HG03066 (cell line): Measurements from ENCODE around the gene PYGO2.
"Not testable (repeated sequence)": the region's sequence is repeated elsewhere in the genome, so short reads cannot be mapped to it uniquely, and the experiment has no call there.

ENCODE experiments used
- ATAC-seq: cut with Tn5 transposase; IDR thresholded peaks from one replicate; pipeline ENCODE4 v1.9.1; 2021; ENCODE audit warnings: low read depth; ENCODE audit not compliant: unreplicated experiment

The PYGO2 gene

GRCh38 chr1:154925335-154926170 is 36.0 kb downstream of the PYGO2 start:
- no peak for ATAC-seq

DNA sequence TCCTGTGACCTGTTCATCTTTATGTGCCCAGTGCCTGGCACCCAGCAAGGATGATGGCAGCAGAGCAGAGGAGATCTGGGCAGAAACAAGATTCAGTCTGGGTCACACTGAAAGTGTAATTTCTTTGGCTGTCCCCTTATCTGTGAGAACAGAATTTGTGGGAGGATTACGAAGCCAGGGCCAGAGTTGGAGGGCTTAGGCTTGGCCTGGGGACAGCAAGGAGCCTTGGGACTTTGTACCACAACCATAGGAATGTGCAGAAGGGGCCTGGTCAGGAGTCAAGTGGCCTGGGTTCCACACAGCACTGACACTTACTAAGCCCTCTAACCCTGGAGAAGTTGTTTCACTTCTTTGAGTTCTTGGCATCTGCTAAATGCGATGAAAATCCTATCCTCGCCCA is 37.9 kb downstream of the PYGO2 start:
- no peak for ATAC-seq

GRCh38 chr1:154913273-154913672 is 48.3 kb downstream of the PYGO2 start:
- no peak for ATAC-seq

DNA sequence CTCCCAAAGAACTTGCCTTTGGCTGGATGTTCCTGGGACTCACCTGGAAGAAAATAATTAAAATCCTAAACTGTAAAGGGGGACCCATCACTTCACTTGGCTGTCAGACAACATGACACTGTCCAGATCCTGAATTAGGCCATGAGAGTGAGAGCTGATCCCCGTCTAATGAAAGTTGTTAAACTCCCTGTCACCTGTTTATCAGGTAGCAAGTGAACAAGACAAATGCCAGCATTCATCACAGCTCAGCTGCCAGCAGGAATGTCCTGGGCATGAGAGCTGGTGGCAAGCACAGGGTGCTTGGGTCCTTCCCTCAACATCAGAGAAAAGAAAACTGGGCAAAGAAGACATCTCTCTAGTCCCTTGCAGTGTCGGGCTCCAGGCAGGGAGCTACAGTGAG is 48.8 kb downstream of the PYGO2 start:
- no peak for ATAC-seq

DNA sequence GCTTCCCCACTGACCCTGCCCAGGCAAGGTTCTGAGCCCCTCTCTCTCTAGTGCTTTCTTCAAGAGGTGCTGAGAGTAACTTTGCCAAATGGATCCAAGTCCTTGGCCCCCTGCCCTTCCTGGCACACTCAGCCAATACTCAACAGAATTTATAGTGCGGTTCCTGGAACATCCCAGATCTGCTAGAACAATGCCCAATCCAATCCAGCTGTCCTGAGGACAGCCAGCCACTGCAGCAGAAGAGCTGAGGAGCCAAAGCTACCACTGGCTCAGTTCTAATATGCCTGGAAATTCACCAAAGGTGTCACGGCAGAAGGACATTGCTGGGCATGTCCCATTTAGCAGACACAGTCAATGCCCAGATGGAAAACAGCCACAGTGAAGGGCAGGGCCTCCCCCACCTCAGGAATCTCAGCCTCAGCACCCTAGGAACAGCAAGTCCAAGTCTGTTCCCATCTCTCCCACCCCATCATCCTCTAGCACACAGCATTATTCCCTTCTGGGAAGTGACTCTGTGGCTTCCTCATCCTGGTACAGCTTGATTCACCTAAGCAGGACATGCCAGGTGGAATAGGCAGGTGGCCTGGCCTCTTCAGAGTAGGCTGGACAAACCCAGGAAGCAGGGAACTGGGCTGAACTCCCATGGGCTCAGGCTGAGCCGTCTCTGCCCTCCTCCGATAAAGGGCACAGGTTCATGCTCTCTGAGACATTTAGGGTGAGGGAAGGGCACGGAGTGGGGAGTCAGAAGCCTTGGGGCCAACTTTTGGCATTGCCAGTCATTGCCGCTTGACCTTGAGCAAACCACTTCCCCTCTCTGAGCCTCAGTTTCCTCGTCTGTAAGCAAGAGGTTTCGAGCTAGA is 49.7 kb downstream of the PYGO2 start:
- ATAC-seq: no peak

DNA sequence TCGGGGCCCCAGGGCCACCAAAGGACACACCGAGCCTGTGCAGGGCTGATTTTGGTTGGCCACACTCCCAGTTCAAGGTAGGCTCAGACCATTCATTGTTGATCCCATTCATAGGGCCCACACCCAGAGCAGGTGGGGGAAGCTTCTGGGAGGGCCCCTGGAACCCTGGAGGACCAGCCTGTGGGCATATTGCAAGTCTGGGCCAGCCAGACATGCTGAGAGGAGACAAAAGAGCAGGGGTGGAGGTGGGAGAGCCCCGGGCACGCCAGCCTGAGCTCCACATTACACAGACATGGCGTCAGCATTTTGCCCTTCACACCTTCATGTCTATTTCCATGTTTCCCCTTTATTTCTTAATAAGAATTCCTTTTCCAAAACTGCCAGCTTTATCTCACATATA is 50.7 kb downstream of the PYGO2 start:
- no peak for ATAC-seq

DNA sequence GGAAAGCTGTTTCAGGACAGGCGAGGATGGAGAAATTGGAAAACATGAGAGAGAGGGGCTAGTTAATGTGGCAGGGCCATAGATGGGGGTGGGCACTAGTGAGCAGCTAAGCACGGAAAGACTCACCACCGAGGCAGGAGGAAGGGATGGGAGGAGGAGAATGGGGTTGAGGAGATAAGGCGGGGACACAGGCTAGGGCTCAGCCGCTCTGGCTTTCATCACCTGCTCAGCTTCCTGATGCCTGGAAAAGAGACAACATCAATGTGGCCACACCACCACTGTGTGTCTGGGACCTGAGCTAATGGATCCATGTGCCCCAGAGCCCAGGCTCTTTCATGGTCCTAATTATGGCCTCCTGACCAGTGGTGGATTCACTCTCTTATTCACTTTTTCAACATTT is 52.6 kb downstream of the PYGO2 start:
- ATAC-seq: no peak

DNA sequence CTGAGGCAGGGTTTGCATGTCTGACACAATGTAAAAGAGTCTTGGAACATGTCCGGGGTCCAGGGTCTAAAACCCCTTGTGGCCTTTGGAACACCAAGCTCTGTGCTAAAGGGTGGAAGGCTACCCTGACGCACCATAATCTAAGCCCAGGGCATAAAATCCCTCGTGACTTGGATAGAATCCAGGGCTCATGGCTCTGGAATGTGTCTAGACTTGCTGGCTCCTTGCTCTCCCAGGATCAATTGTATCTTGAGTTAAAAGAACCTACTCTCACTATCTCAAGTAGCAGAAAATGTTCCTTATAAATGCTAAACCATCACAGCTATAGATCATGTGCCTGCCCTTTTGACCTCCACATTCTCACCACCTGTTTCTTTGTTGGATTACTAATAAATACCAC is 53.5 kb downstream of the PYGO2 start:
- ATAC-seq: not testable (repeated sequence)
